Fibroblast of the aortic adventitia (primary cell): Measurements from ENCODE around the gene IDH3B. TPM values are rescaled to one million over a fixed set of nuclear protein-coding genes. Genes with fewer than 3 reads are reported as not detected.

Source experiments
- DNase-seq: peaks from one replicate; pipeline ENCODE4 v3.0.0-alpha.2; 2010; ENCODE audit warnings: low read depth
- H3K4me3 ChIP-seq: 2 replicates; pipeline ENCODE4 v1.5.1; 2011; ENCODE audit warnings: low read depth, mild to moderate bottlenecking, control low read depth, low read length, moderate library complexity
- CTCF ChIP-seq: IDR thresholded peaks from 2 replicates; pipeline ENCODE4 v1.5.1; 2011; ENCODE audit warnings: mild to moderate bottlenecking, low read length, control low read depth, inconsistent platforms; ENCODE audit not compliant: insufficient read depth
- small RNA-seq: library from RNA; depleted of rRNA; stranded (forward); fragments of <200 nt; gene quantifications from one replicate; pipeline ENCODE3, GENCODE V24; 2012
- total RNA-seq: library from RNA; depleted of rRNA; stranded (reverse); fragments of >200 nt; gene quantifications from 2 replicates; pipeline ENCODE4 v1.2.3, GENCODE V29; 2012; ENCODE audit warnings: low replicate concordance

The IDH3B gene
- total RNA-seq, 1 donor: 64.3 TPM

GRCh38 chr20:2610326-2610725 lies 53.7 kb downstream of the IDH3B start:
- no peak for DNase-seq
- H3K4me3 ChIP-seq: no peak overlapping the region
- no peak for TF ChIP-seq CTCF

Small RNA genes lying within 50 kb of the gene (small RNA-seq; reads per million reads assigned to genes)
- not detected for gene SNORA51
- gene SNORD110: not detected
- not detected for gene SNORD56
- not detected for gene SNORD57
- not detected for gene SNORD86

Other genes starting within 250 kb of the IDH3B start
- gene SNRPB, start 193.4 kb downstream of the IDH3B start, total RNA-seq: 47.6 and 86.5 TPM in 2 replicates
- 9.7 and 45.2 TPM in 2 replicates for gene ZNF343, start 155.3 kb downstream of the IDH3B start, total RNA-seq
- not detected in 2 replicates for gene TMC2, start 127.6 kb downstream of the IDH3B start, total RNA-seq
- gene NOP56, start 11.6 kb downstream of the IDH3B start, total RNA-seq: 106 and 263 TPM in 2 replicates
- gene EBF4, start 28.6 kb upstream of the IDH3B start, total RNA-seq: 0.09 and 2.6 TPM in 2 replicates
- 3.8 and 48.5 TPM in 2 replicates for gene CPXM1, start 136.4 kb upstream of the IDH3B start, total RNA-seq
- not detected in 2 replicates for gene C20orf141, start 150.8 kb upstream of the IDH3B start, total RNA-seq
- gene TMEM239, start 152.1 kb upstream of the IDH3B start, total RNA-seq: 0.09 TPM in 1 of 2 replicates, not detected in the other
- 21.1 and 31.0 TPM in 2 replicates for gene PCED1A, start 176.4 kb upstream of the IDH3B start, total RNA-seq
- gene VPS16, start 176.5 kb upstream of the IDH3B start, total RNA-seq: 31.6 and 32.0 TPM in 2 replicates
- gene PTPRA, start 209.3 kb upstream of the IDH3B start, total RNA-seq: 10.5 and 75.1 TPM in 2 replicates